Measurements from ENCODE around the gene CD48.

Gene CD48

GRCh38 chr1:160643138-160643537 lies 68.5 kb downstream of the CD48 start:
- no peak for TF ChIP-seq CTCF (IDR thresholded peaks at IDR 0.05; ENCODE audit: control insufficient read depth, insufficient read depth, low read depth, low read length, missing control alignments)
- no peak for DNase-seq (ENCODE audit: low read depth)
- no peak overlapping the region for H3K4me3 ChIP-seq (ENCODE audit: control insufficient read depth, low read depth, low read length)

DNA sequence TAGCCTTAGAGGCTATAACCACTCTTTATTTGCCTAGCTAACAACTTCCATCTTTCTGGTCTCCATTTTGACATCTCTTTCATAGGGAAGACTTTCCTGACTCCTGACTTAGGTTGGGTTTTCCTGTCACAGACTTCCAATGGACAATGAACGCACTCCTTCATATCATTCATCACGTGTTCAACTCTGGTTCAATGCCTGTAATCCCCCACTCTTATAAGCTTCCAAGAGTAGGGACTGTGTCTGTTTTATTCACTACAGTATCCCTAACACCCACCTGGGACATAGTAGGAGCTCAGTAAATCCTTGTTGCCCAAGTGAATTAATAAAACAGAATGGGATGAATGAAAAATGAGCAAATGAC lies 69.4 kb downstream of the CD48 start:
- no peak for DNase-seq (ENCODE audit: low read depth)
- no peak for TF ChIP-seq CTCF (IDR thresholded peaks at IDR 0.05; ENCODE audit: control insufficient read depth, insufficient read depth, low read depth, low read length, missing control alignments)
- no peak overlapping the region for H3K4me3 ChIP-seq (ENCODE audit: control insufficient read depth, low read depth, low read length)

GRCh38 chr1:160641323-160642280 lies 70.0 kb downstream of the CD48 start:
- TF ChIP-seq CTCF (IDR thresholded peaks at IDR 0.05; ENCODE audit: control insufficient read depth, insufficient read depth, low read depth, low read length, missing control alignments) = no peak
- H3K4me3 ChIP-seq (ENCODE audit: control insufficient read depth, low read depth, low read length) = no peak overlapping the region
- no peak for DNase-seq (ENCODE audit: low read depth)

GRCh38 chr1:160640359-160641123 lies 71.1 kb downstream of the CD48 start:
- TF ChIP-seq CTCF (IDR thresholded peaks at IDR 0.05; ENCODE audit: control insufficient read depth, insufficient read depth, low read depth, low read length, missing control alignments) = no peak
- DNase-seq (ENCODE audit: low read depth) = no peak
- H3K4me3 ChIP-seq (ENCODE audit: control insufficient read depth, low read depth, low read length) = no peak overlapping the region

GRCh38 chr1:160639652-160640051 lies 72.0 kb downstream of the CD48 start:
- no peak overlapping the region for H3K4me3 ChIP-seq (ENCODE audit: control insufficient read depth, low read depth, low read length)
- DNase-seq (ENCODE audit: low read depth) = no peak
- no peak for TF ChIP-seq CTCF (IDR thresholded peaks at IDR 0.05; ENCODE audit: control insufficient read depth, insufficient read depth, low read depth, low read length, missing control alignments)

- TF ChIP-seq CTCF (IDR thresholded peaks at IDR 0.05; ENCODE audit: control insufficient read depth, insufficient read depth, low read depth, low read length, missing control alignments) = no peak
- H3K4me3 ChIP-seq (ENCODE audit: control insufficient read depth, low read depth, low read length) = no peak overlapping the region
- no peak for DNase-seq (ENCODE audit: low read depth)
Measured at GRCh38 chr1:160638926-160639325, 72.7 kb downstream of the CD48 start.

Data from AG09309 (cell line).